Natural killer cell (primary cell): ENCODE results near the gene SLCO1C1. TPM values are rescaled to one million over a fixed set of nuclear protein-coding genes. Genes with fewer than 3 reads are reported as not detected.

Experiments
- ATAC-seq, 3 donors: fragments of 150-1000 bp in 2 of 3; fragments of 200-7000 bp in 1 of 3; cut with Tn5 transposase; 1 replicate in 1 of 3; 2 replicates in 2 of 3; pipeline ENCODE4 v1.10.0; 2021; ENCODE audit warnings: mild to moderate bottlenecking in 2 of 3, moderate library complexity in 2 of 3
- DNase-seq, 2 donors: peaks; one replicate each; pipeline versions ENCODE4 v3.0.0 to v3.0.0-alpha.2; 2013 to 2021; ENCODE audit warnings: mixed read lengths in 1 of 2
- H3K27ac ChIP-seq: one replicate; pipeline ENCODE4 v1.5.1; 2013; ENCODE audit warnings: mild to moderate bottlenecking, low read length
- H3K27me3 ChIP-seq: one replicate; pipeline ENCODE4 v1.6.1; 2013; ENCODE audit warnings: low read length; ENCODE audit not compliant: control insufficient read depth, insufficient read depth
- H3K36me3 ChIP-seq: one replicate; pipeline ENCODE4 v1.6.1; 2013; ENCODE audit warnings: low read length; ENCODE audit not compliant: control insufficient read depth, insufficient read depth
- H3K4me1 ChIP-seq: one replicate; pipeline ENCODE4 v1.6.1; 2013; ENCODE audit warnings: low read length; ENCODE audit not compliant: control insufficient read depth, insufficient read depth
- H3K4me3 ChIP-seq: one replicate; pipeline ENCODE4 v1.5.1; 2013; ENCODE audit warnings: low read length
- H3K9me3 ChIP-seq: one replicate; pipeline ENCODE4 v1.6.1; 2013; ENCODE audit warnings: low read length; ENCODE audit not compliant: control insufficient read depth, insufficient read depth
- H3K27ac Mint-ChIP-seq, 2 donors: one replicate each; pipeline ENCODE4 v1.8.0; 2022; ENCODE audit warnings: mild to moderate bottlenecking in 2 of 2, mixed read lengths in 2 of 2, moderate library complexity in 1 of 2
- H3K27me3 Mint-ChIP-seq, 2 donors: one replicate each; pipeline ENCODE4 v1.8.0; 2022; ENCODE audit warnings: low read depth in 2 of 2, mixed read lengths in 2 of 2
- H3K36me3 Mint-ChIP-seq: one replicate; pipeline ENCODE4 v1.8.0; 2022; ENCODE audit warnings: mixed read lengths
- H3K4me1 Mint-ChIP-seq, 2 donors: one replicate each; pipeline ENCODE4 v1.8.0; 2022; ENCODE audit warnings: mixed read lengths in 2 of 2
- H3K4me3 Mint-ChIP-seq: one replicate; pipeline ENCODE4 v1.8.0; 2022; ENCODE audit warnings: mild to moderate bottlenecking, moderate library complexity, mixed read lengths
- H3K9me3 Mint-ChIP-seq, 2 donors: one replicate each; pipeline ENCODE4 v1.8.0; 2022; ENCODE audit warnings: mixed read lengths in 2 of 2
- CTCF ChIP-seq: fragments of 200-600 bp; IDR thresholded peaks from one replicate; pipeline ENCODE4 v1.8.0; 2022; ENCODE audit warnings: antibody characterized with exemption
- WGBS: methylation state at CpG from one replicate; pipeline ENCODE4 v1.1.7; 2013; ENCODE audit warnings: missing lambda C conversion rate; ENCODE audit not compliant: insufficient coverage; 5-methylcytosine and 5-hydroxymethylcytosine counted together
- intact Hi-C: fragments of 100-400 bp; cut with micrococcal nuclease; formaldehyde crosslinking; loops from one replicate; pipeline ENCODE4 v1.14.2; 2022
- total RNA-seq, 4 donors: library from RNA; stranded (reverse); fragments of 120-200 nt in 1 of 4; gene quantifications; one replicate each; pipeline versions ENCODE4 v1.2.3 to v1.2.4, GENCODE V29; 2013 to 2022

SLCO1C1 gene
- total RNA-seq, 3 donors from 2014 or later (not counting 1 experiment from before 2014, with no cell fraction given), result not detected

DNA sequence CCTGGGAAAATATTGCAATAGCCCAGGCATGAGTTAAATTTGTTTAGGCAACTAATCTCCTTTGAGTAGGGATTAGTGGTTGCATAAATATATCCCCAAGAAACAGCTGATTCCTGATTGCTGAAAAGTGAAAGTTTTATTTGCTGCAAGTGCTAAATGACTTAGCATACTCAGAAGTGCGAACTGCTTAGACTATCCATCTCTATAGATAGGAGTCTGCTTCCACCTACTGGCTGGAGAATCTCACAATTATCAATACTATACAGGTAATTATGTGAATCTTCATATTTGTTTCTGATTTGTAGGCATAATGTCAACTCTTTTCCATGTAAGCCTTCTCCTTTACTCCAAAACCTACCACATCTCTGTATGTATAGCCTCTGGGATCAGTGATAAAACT lies 103.4 kb downstream of the SLCO1C1 start:
- Mint-ChIP-seq H3K4me1 (no peaks in the 10 kb centered on the region), H3K4me3 (no peak overlapping the region), H3K36me3 (no peaks in the 10 kb centered on the region), H3K9me3 (peaks cover 0 to 4% of the 10 kb centered on the region in 2 donors), H3K27me3 (no peaks in the 10 kb centered on the region), H3K27ac (no peak overlapping the region)
- Histone ChIP-seq H3K36me3 (no peaks in the 10 kb centered on the region), H3K4me3 (no peak overlapping the region), H3K27ac (no peak overlapping the region), H3K27me3 (no peaks in the 10 kb centered on the region), H3K4me1 (no peaks in the 10 kb centered on the region), H3K9me3 (no peaks in the 10 kb centered on the region)
- DNase-seq (no peak), ATAC-seq (no peak)
- TF ChIP-seq CTCF, result no peak
- intact Hi-C loops, result no loop called here
- WGBS, result no CpG with 5 or more reads among the region's 1 CpG

DNA sequence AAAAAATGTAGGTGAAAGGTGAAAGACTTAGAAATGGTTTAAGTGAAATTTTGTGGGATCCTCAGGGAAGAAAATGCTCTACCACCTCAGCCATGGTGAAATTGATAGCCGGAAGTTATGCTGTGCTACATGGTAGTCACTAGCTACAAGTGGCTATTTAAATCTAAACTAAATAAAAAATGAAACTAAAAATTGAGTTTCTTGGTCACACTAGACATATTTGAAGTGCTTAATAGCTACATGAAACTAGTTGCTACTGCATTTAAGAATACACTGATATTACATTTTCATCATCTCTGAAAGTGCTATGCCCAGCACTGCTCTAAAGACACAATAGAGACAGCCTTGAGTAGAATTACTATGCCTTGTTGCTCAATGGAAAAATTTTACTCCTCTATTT lies 105.0 kb downstream of the SLCO1C1 start:
- Histone ChIP-seq H3K27me3 (no peaks in the 10 kb centered on the region), H3K4me1 (no peaks in the 10 kb centered on the region), H3K4me3 (no peak overlapping the region), H3K9me3 (no peaks in the 10 kb centered on the region), H3K27ac (no peak overlapping the region), H3K36me3 (no peaks in the 10 kb centered on the region)
- TF ChIP-seq CTCF, result no peak
- H3K4me3 Mint-ChIP-seq, result no peak overlapping the region
- intact Hi-C loops, result no loop called here
- H3K36me3 Mint-ChIP-seq, result no peaks in the 10 kb centered on the region
- H3K27me3 Mint-ChIP-seq, result no peaks in the 10 kb centered on the region
- no peaks in the 10 kb centered on the region for H3K4me1 Mint-ChIP-seq
- WGBS, result no CpG with 5 or more reads among the region's 1 CpG
- no peak overlapping the region for H3K27ac Mint-ChIP-seq
- ATAC-seq (no peak), DNase-seq (no peak)
- H3K9me3 Mint-ChIP-seq, result no peaks in the 10 kb centered on the region

DNA sequence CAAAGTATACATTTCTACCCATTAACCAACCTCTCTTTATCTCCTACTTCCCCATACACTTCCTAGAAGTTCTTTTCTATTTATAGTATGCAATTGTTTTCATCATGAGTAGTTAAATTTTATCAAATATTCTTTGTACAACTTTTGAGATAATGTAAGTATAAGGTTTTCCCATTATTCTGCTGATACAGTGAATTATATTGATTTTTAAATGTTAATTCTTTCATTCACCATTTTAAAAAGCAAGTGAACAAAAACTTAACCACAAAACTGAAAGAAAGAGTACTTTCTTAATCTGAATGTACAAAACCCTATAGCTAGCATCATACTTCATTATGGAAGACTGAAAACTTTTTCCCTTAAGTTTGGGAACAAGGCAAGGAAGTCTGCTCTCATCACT lies 105.9 kb downstream of the SLCO1C1 start:
- no peaks in the 10 kb centered on the region for H3K36me3 ChIP-seq
- H3K4me3 Mint-ChIP-seq, result no peak overlapping the region
- H3K27ac Mint-ChIP-seq, result no peak overlapping the region
- H3K4me1 ChIP-seq, result no peaks in the 10 kb centered on the region
- no peak overlapping the region for H3K27ac ChIP-seq
- H3K4me1 Mint-ChIP-seq, result no peaks in the 10 kb centered on the region
- intact Hi-C loops, result no loop called here
- no peak overlapping the region for H3K4me3 ChIP-seq
- ATAC-seq (no peak), DNase-seq (no peak)
- H3K36me3 Mint-ChIP-seq, result no peaks in the 10 kb centered on the region
- no peak for TF ChIP-seq CTCF
- H3K27me3 ChIP-seq, result no peaks in the 10 kb centered on the region
- H3K27me3 Mint-ChIP-seq, result no peaks in the 10 kb centered on the region
- H3K9me3 ChIP-seq, result no peaks in the 10 kb centered on the region
- no peaks in the 10 kb centered on the region for H3K9me3 Mint-ChIP-seq

Other genes with a start within 250 kb of the SLCO1C1 start
- not detected for gene SLCO1B3, start 115.4 kb downstream of the SLCO1C1 start, total RNA-seq